ENCODE data around the gene PDE4D. TPM values are rescaled to one million over a fixed set of nuclear protein-coding genes. Genes with fewer than 3 reads are reported as not detected.

PDE4D gene
- total RNA-seq, 1 experiment from 2014 or later, result 3.3 TPM

- Mint-ChIP-seq H3K4me1 (peaks cover under 1% of the 10 kb centered on the region; the same call in 1 of the 2 replicates), H3K9me3 (peaks cover 4% of the 10 kb centered on the region), H3K27me3 (ENCODE audit: low read depth) (no peaks in the 10 kb centered on the region), H3K27ac (no peak overlapping the region), H3K36me3 (0 out of 2 replicates have a peak, but pooled peaks cover 3% of the 10 kb centered on the region), H3K4me3 (no peak overlapping the region)
- TF ChIP-seq PREB (CRISPR knock-in tag; IDR thresholded peaks at IDR 0.05; ENCODE audit: borderline replicate concordance), result no peak
- TF ChIP-seq CREM (CRISPR knock-in tag; IDR thresholded peaks at IDR 0.05), result no peak
- no peak for TF ChIP-seq GABPB1 (CRISPR knock-in tag; IDR thresholded peaks at IDR 0.05)
- no peak for TF ChIP-seq FOXP4 (CRISPR knock-in tag; IDR thresholded peaks at IDR 0.05)
- no peak for TF ChIP-seq MAX (CRISPR knock-in tag; IDR thresholded peaks at IDR 0.05)
- ATAC-seq (no peak), DNase-seq (ENCODE audit: low spot score) (no peak)
- CTCF ChIA-PET, result no interaction called here
- POLR2A ChIA-PET, result no interaction called here
Observed at GRCh38 chr5:59143926-59144333, 749.6 kb downstream of the PDE4D start.

- POLR2A ChIA-PET, result no interaction called here
- no peak overlapping the region for H3K27ac Mint-ChIP-seq
- H3K9me3 Mint-ChIP-seq, result peaks cover 4% of the 10 kb centered on the region
- TF ChIP-seq CREB1 (CRISPR knock-in tag; IDR thresholded peaks at IDR 0.05), result no peak
- no peak for TF ChIP-seq CDX4 (CRISPR knock-in tag; IDR thresholded peaks at IDR 0.05; ENCODE audit: borderline replicate concordance)
- no peak for TF ChIP-seq NR3C1 (CRISPR knock-in tag; conservative IDR thresholded peaks at IDR 0.05; ENCODE audit: low read depth)
- no peak for TF ChIP-seq ZNF121 (CRISPR knock-in tag; IDR thresholded peaks at IDR 0.05)
- no peak for TF ChIP-seq ATF2 (CRISPR knock-in tag; IDR thresholded peaks at IDR 0.05; ENCODE audit: borderline replicate concordance, low read depth)
- TF ChIP-seq ATF1 (CRISPR knock-in tag; IDR thresholded peaks at IDR 0.05), result no peak
- no peak for TF ChIP-seq SMAD3 (CRISPR knock-in tag; IDR thresholded peaks at IDR 0.05; ENCODE audit: borderline replicate concordance)
- TF ChIP-seq ZNF512 (CRISPR knock-in tag; IDR thresholded peaks at IDR 0.05; ENCODE audit: borderline replicate concordance), result no peak
- TF ChIP-seq ZBTB43 (CRISPR knock-in tag; IDR thresholded peaks at IDR 0.05), result no peak
- no peak for TF ChIP-seq PRDM15 (CRISPR knock-in tag; IDR thresholded peaks at IDR 0.05)
- no peak for TF ChIP-seq RELA (CRISPR knock-in tag; IDR thresholded peaks at IDR 0.05; ENCODE audit: borderline replicate concordance)
- TF ChIP-seq MLX (CRISPR knock-in tag; IDR thresholded peaks at IDR 0.05), result no peak
- CTCF ChIA-PET, result no interaction called here
- DNase-seq (ENCODE audit: low spot score), result no peak
- H3K27me3 Mint-ChIP-seq (ENCODE audit: low read depth), result no peaks in the 10 kb centered on the region
- H3K36me3 Mint-ChIP-seq, result 0 out of 2 replicates have a peak, but pooled peaks cover 3% of the 10 kb centered on the region
- no peak overlapping the region for H3K4me3 Mint-ChIP-seq
- ATAC-seq, result no peak
- no peaks in the 10 kb centered on the region for H3K4me1 Mint-ChIP-seq
Observed at GRCh38 chr5:59142927-59143326, 750.6 kb downstream of the PDE4D start.
